ENCODE results near the gene RAB27B.

The RAB27B gene

GRCh38 chr18:54828281-54828881 lies at the start of gene RAB27B (continued):
- no peak for TF ChIP-seq ZNF585B (tag by site-specific recombination; IDR thresholded peaks at IDR 0.05)
- TF ChIP-seq ZNF335 (tag by site-specific recombination; conservative IDR thresholded peaks at IDR 0.05), result peak; percentile 65
- peak; percentile 67; the same call in 1 of the 2 replicates for TF ChIP-seq PBX3 (CRISPR knock-in tag; IDR thresholded peaks at IDR 0.05)
- peak; percentile 37; the same call in 1 of the 2 replicates for TF ChIP-seq ZNF366 (tag by site-specific recombination; conservative IDR thresholded peaks at IDR 0.05)
- TF ChIP-seq GLIS1 (tag by site-specific recombination; IDR thresholded peaks at IDR 0.05), result peak; percentile 72
- no peak for TF ChIP-seq INSM2 (tag by site-specific recombination; IDR thresholded peaks at IDR 0.05)
- TF ChIP-seq ZFP69B (tag by site-specific recombination; IDR thresholded peaks at IDR 0.05), result no peak
- TF ChIP-seq ZNF707 (tag by site-specific recombination; IDR thresholded peaks at IDR 0.05), result no peak
- TF ChIP-seq HIC1 (tag by site-specific recombination; IDR thresholded peaks at IDR 0.05), result peak; percentile 69
- TF ChIP-seq ZNF341 (tag by site-specific recombination; IDR thresholded peaks at IDR 0.05; ENCODE audit: low read depth), result peak; percentile 75
- peak; percentile 55 for TF ChIP-seq ZBTB26 (tag by site-specific recombination; optimal IDR thresholded peaks at IDR 0.05)
- TF ChIP-seq ZBTB17 (tag by site-specific recombination; IDR thresholded peaks at IDR 0.05), result peak; percentile 86
- peak; percentile 40 for TF ChIP-seq SP2 (tag by site-specific recombination; IDR thresholded peaks at IDR 0.05)
- TF ChIP-seq EGR2 (tag by site-specific recombination; IDR thresholded peaks at IDR 0.05; ENCODE audit: low read depth), result peak; percentile 71
- peak; percentile 55; the same call in 1 of the 2 replicates for TF ChIP-seq ZNF76 (tag by site-specific recombination; IDR thresholded peaks at IDR 0.05; ENCODE audit: borderline replicate concordance, low read depth)
- no peak for TF ChIP-seq ZNF530 (tag by site-specific recombination; IDR thresholded peaks at IDR 0.05; ENCODE audit: low read depth)
- TF ChIP-seq SCRT1 (tag by site-specific recombination; IDR thresholded peaks at IDR 0.05; ENCODE audit: borderline replicate concordance), result peak; percentile 60; the same call in 1 of the 2 replicates
- TF ChIP-seq ZNF692 (tag by site-specific recombination; IDR thresholded peaks at IDR 0.05), result peak; percentile 61; the same call in 1 of the 2 replicates
- peak; percentile 51; the same call in 1 of the 2 replicates for TF ChIP-seq SP7 (tag by site-specific recombination; IDR thresholded peaks at IDR 0.05)
- peak; percentile 94 for TF ChIP-seq GLIS2 (tag by site-specific recombination; IDR thresholded peaks at IDR 0.05)
- TF ChIP-seq YY2 (tag by site-specific recombination; IDR thresholded peaks at IDR 0.05), result no peak
- no peak for TF ChIP-seq ZNF660 (tag by site-specific recombination; IDR thresholded peaks at IDR 0.05)
- 0 out of 2 replicates have a peak, but pooled peaks have one; percentile 26 for TF ChIP-seq KLF17 (tag by site-specific recombination; IDR thresholded peaks at IDR 0.05)
- no peak for TF ChIP-seq RBAK (tag by site-specific recombination; IDR thresholded peaks at IDR 0.05)
- TF ChIP-seq ZNF600 (tag by site-specific recombination; IDR thresholded peaks at IDR 0.05), result peak; percentile 92
- TF ChIP-seq TRIM28 (IDR thresholded peaks at IDR 0.05; ENCODE audit: borderline replicate concordance, low read length), result peak; percentile 32; the same call in 1 of the 2 replicates
- TF ChIP-seq PRDM1 (tag by site-specific recombination; IDR thresholded peaks at IDR 0.05), result peak; percentile 41; the same call in 1 of the 2 replicates
- TF ChIP-seq OVOL3 (tag by site-specific recombination; IDR thresholded peaks at IDR 0.05), result no peak
- TF ChIP-seq ZNF580 (tag by site-specific recombination; IDR thresholded peaks at IDR 0.05), result 0 out of 2 replicates have a peak, but pooled peaks have one; percentile 36
- TF ChIP-seq ZFHX2 (tag by site-specific recombination; conservative IDR thresholded peaks at IDR 0.05), result peak; percentile 85

Data from HEK293 (cell line).